HUES64 (cell line): ENCODE measurements around the gene NDUFS5.
"Not testable (repeated sequence)": the region's sequence is repeated elsewhere in the genome, so short reads cannot be mapped to it uniquely, and the experiment has no call there.

Experiments used
- H3K27ac ChIP-seq: 2 replicates; pipeline ENCODE4 v1.7.0; 2013; ENCODE audit warnings: low read depth, low read length, inconsistent platforms
- H3K27me3 ChIP-seq: 2 replicates; pipeline ENCODE4 v1.6.1; 2013; ENCODE audit warnings: mild to moderate bottlenecking, low read length; ENCODE audit not compliant: insufficient read depth
- H3K36me3 ChIP-seq: 2 replicates; pipeline ENCODE4 v1.6.1; 2013; ENCODE audit warnings: mild to moderate bottlenecking, low read length; ENCODE audit not compliant: insufficient read depth
- H3K4me1 ChIP-seq: 2 replicates; pipeline ENCODE4 v1.6.1; 2013; ENCODE audit warnings: mild to moderate bottlenecking, low read length, moderate library complexity; ENCODE audit not compliant: insufficient read depth
- H3K4me3 ChIP-seq: 2 replicates; pipeline ENCODE4 v1.5.1; 2013; ENCODE audit warnings: mild to moderate bottlenecking, low read length, moderate library complexity
- H3K9ac ChIP-seq: 2 replicates; pipeline ENCODE4 v1.6.1; 2013; ENCODE audit warnings: mild to moderate bottlenecking, low read depth, low read length
- H3K9me3 ChIP-seq: 2 replicates; pipeline ENCODE4 v1.6.1; 2013; ENCODE audit warnings: low read depth, low read length; ENCODE audit not compliant: insufficient read depth
- WGBS: fragments of 150-250, 120-280 bp; methylation state at CpG from one replicate; pipeline ENCODE4 v1.1.7; 2013; ENCODE audit warnings: missing lambda C conversion rate; 5-methylcytosine and 5-hydroxymethylcytosine counted together

The NDUFS5 gene

DNA sequence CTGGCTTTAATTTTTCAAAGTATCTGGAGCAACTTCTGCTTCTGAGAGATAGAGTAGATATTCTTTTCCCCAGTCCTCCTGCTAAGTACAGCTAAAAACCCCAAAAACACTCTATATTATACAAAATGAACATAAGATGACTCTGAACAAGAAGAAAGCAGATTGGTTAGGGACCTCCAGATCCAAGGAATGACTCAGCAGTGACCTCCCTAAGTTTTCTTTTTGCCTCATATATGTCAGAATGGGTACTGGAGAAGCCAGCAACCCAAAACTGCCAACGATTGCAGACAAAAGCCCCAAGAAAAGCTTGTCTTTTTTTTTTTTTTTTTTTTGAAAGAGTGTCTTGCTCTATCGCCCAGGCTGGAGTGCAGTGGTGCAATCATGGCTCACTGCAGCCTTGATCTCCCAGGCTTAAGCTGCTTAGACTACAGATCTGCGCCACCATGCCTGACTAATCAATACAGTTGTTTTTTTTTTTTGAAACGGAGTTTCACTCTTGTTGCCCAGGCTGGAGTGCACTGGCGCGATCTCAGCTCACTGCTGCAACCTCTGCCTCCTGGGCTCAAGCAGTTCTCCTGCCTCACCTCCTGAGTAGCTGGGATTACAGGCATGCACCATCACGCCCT, 22.7 kb downstream of the NDUFS5 start:
- 94% methylated on average over 7 of the region's 7 CpGs for WGBS
- Histone ChIP-seq H3K27ac (no peak overlapping the region), H3K4me3 (no peak overlapping the region), H3K9ac (no peak overlapping the region), H3K9me3 (no peaks in the 10 kb centered on the region), H3K36me3 (peaks cover 5% of the 10 kb centered on the region; the same call in 1 of the 2 replicates), H3K4me1 (peaks cover 18% of the 10 kb centered on the region), H3K27me3 (no peaks in the 10 kb centered on the region)

DNA sequence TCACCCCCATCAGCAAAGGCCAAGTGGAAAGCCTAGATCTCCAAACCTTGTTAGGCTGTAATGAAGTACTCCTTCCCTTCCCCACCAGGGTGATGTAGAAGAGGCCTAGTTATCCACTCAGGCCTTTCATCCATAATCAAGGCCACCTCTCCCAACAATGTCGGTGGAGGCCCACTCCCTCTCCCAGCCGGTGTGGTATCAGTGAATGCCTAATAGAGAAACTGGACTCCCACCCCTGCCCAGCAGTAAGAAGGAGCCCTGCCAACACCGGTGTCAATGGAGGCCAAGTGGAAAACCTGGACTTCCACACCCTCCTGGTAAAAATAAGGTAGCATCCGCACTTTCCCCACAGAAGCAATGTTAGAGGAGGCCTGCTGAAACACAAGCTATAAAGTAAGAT, 23.9 kb downstream of the NDUFS5 start:
- no peaks in the 10 kb centered on the region for H3K9me3 ChIP-seq
- 97% methylated on average over 4 of the region's 4 CpGs for WGBS
- no peak overlapping the region for H3K4me3 ChIP-seq
- no peak overlapping the region for H3K9ac ChIP-seq
- no peaks in the 10 kb centered on the region for H3K27me3 ChIP-seq
- H3K27ac ChIP-seq, result no peak overlapping the region
- peaks cover 18% of the 10 kb centered on the region for H3K4me1 ChIP-seq
- peaks cover 5% of the 10 kb centered on the region; the same call in 1 of the 2 replicates for H3K36me3 ChIP-seq

DNA sequence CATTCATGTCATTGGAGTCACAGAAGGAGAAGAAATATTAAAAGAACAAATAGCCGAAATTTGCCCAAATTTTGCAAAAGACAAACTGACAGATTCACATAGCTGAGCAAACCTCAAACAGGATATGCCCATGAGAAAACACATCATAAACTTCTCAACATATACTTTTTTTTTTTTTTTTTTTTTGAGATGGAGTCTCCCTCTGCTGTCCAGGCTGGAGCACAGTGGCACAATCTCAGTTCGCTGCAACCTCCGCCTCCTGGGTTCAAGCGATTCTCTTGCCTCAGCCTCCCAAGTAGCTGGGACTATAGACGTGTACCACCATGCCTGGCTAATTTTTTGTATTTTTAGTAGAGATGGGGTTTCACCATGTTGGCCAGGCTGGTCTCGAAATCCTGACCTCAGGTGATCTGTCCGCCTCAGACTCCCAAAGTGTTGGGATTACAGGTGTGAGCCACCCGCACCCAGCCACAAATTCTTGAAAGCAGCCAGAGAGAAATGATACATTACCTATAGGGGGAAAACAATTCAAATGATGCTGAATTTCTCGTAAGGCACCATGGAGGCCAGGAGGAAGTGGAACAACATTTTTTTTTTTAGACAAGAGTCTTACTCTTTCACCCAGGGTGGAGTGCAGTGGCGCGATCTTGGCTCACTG, 25.2 kb downstream of the NDUFS5 start:
- H3K9me3 ChIP-seq, H3K4me3 ChIP-seq, H3K36me3 ChIP-seq, H3K9ac ChIP-seq, H3K27me3 ChIP-seq: not testable (repeated sequence)
- H3K4me1 ChIP-seq, result peaks cover 18% of the 10 kb centered on the region
- WGBS, result 87% methylated on average over 11 of the region's 11 CpGs
- peak overlapping the region; percentile 62; the same call in 1 of the 2 replicates for H3K27ac ChIP-seq

DNA sequence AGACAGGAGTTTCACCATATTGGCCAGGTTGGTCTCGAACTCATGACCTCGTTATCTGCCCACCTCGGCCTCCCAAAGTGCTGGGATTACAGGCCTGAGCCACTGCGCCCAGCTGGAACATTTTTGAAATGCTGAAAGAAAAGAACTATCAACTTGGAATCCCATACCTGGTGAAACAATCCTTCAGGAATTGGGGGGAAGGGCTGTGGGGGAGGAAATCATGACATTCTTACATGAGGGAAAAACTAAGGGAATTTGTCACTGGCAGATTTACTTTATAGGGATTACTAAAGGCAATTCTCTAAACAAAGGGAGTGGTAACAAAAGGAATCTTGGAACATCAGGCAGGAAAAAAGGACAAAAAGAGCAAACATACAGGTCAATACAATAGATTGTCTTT, 25.8 kb downstream of the NDUFS5 start:
- Histone ChIP-seq H3K4me3 (no peak overlapping the region), H3K9ac (no peak overlapping the region)
- WGBS, result 91% methylated on average over 4 of the region's 4 CpGs

DNA sequence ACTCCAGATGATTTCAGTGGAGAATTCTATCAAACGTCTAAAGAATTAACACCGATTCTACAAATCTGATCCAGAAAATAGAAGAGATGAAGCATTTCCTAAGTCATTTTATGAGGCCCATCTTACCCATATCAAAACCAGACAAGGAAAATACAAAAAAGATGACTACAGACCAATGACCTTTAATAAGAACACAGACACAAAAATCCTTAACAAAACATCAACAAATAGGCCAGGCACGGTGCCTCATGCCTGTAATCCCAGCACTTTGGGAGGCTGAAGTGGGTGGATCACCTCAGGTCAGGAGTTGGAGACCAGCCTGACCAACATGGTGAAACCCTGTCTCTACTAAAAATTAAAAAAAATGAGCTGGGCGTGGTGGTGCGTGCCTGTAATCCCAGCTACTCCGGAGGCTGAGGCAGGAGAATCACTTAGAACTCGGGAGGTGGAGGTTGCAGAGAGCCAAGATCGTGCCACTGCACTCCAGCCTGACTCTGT, 29.1 kb downstream of the NDUFS5 start:
- not testable (repeated sequence) for H3K9me3 ChIP-seq, H3K9ac ChIP-seq
- WGBS, result 93% methylated on average over 8 of the region's 8 CpGs

More for the DNA sequence above, 25.8 kb downstream of the NDUFS5 start:
- H3K9me3 ChIP-seq, result no peaks in the 10 kb centered on the region
- peaks cover 16% of the 10 kb centered on the region for H3K4me1 ChIP-seq
- H3K27ac ChIP-seq, result peak overlapping the region; percentile 62; the same call in 1 of the 2 replicates
- H3K27me3 ChIP-seq, result no peaks in the 10 kb centered on the region
- peaks cover 5% of the 10 kb centered on the region; the same call in 1 of the 2 replicates for H3K36me3 ChIP-seq

DNA sequence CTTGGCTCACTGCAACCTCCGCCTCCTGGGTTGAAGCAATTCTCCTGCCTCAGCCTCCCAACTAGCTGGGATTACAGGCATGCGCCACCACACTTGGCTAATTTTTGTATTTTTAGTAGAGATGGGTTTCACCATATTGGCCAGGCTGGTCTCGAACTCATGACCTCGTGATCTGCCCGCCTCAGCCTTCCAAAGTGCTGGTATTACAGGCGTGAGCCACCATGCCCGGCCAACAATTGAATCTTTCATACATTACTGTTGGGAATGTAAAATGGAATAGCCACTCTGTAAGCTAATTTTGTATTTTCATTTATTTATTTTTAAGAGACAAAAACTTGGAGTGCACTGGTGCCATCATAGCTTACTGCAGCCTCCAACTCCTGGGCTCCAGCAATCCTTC, 35.4 kb downstream of the NDUFS5 start:
- not testable (repeated sequence) for H3K9me3 ChIP-seq, H3K27me3 ChIP-seq, H3K4me3 ChIP-seq, H3K4me1 ChIP-seq, H3K27ac ChIP-seq, H3K36me3 ChIP-seq, H3K9ac ChIP-seq
- 98% methylated on average over 7 of the region's 7 CpGs for WGBS

More for the DNA sequence above, 29.1 kb downstream of the NDUFS5 start:
- H3K4me3 ChIP-seq, H3K27me3 ChIP-seq, H3K36me3 ChIP-seq, H3K4me1 ChIP-seq, H3K27ac ChIP-seq: not testable (repeated sequence)

DNA sequence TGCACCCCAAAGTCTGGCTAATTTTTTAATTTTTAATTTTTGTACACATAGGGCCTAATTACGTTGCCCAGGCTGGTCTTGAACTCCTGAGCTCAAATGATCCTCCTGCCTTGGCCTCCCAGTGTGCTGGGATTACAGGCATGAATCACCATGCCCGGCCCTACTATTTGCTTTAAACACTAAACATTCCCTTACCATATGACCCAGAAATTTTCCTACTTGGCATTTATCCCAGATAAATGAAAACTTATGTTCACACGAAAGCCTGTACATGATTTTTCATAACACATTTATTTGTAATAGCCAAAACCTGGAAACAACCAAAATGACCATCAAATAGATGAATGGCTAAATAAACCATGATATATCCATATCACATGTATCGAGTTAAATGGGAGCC, 35.8 kb downstream of the NDUFS5 start:
- no peak overlapping the region for H3K9ac ChIP-seq
- no peaks in the 10 kb centered on the region for H3K36me3 ChIP-seq
- WGBS, result 92% methylated on average over 4 of the region's 4 CpGs
- H3K27ac ChIP-seq, result no peak overlapping the region
- H3K4me1 ChIP-seq, result no peaks in the 10 kb centered on the region
- no peak overlapping the region for H3K4me3 ChIP-seq
- H3K9me3 ChIP-seq, result no peaks in the 10 kb centered on the region
- no peaks in the 10 kb centered on the region for H3K27me3 ChIP-seq

DNA sequence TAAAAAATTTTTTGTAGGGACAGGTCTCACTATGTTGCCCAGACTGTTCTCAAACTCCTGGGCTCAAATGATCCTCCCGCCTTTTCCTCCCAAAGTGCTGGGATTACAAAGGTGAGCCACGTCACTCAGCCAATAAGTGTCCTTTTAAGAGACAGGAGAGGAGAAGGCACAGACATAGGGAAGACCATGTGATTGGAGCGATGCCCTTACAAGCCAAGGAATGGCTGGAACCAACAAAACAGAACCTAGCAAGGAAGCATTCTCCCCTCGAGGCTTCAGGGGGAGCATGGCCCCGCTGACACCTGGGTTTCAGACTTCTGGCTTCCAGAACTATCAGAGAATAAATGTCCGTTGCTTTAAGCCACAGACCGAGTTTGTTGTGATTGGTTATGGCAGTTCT, 37.0 kb downstream of the NDUFS5 start:
- no peaks in the 10 kb centered on the region for H3K9me3 ChIP-seq
- H3K36me3 ChIP-seq, result no peaks in the 10 kb centered on the region
- H3K27ac ChIP-seq, result no peak overlapping the region
- H3K27me3 ChIP-seq, result no peaks in the 10 kb centered on the region
- WGBS, result 84% methylated on average over 7 of the region's 7 CpGs
- H3K4me1 ChIP-seq, result no peaks in the 10 kb centered on the region
- H3K4me3 ChIP-seq, result no peak overlapping the region
- no peak overlapping the region for H3K9ac ChIP-seq

DNA sequence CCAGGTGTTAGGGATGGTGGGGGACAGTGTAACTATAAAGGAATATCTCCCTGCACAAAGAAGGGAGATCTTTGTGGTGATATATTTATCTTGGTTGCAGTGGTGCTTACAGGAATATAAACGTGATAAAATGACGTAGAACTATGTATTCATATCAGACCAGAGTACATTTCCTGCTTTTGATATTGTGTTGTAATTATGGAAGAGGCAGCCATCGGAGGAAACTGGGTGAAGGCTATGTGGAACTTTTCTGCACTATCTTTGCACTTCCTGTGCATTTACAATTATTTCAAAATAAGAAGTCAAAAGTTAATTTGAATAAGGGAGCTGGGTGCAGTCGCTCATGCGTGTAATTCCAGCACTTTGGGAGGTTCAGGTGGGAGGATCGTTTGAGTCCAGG, 37.6 kb downstream of the NDUFS5 start:
- no peak overlapping the region for H3K4me3 ChIP-seq
- no peaks in the 10 kb centered on the region for H3K27me3 ChIP-seq
- no peak overlapping the region for H3K27ac ChIP-seq
- WGBS, result 98% methylated on average over 6 of the region's 6 CpGs
- no peaks in the 10 kb centered on the region for H3K4me1 ChIP-seq
- H3K36me3 ChIP-seq, result no peaks in the 10 kb centered on the region
- H3K9me3 ChIP-seq, result no peaks in the 10 kb centered on the region
- H3K9ac ChIP-seq, result no peak overlapping the region

DNA sequence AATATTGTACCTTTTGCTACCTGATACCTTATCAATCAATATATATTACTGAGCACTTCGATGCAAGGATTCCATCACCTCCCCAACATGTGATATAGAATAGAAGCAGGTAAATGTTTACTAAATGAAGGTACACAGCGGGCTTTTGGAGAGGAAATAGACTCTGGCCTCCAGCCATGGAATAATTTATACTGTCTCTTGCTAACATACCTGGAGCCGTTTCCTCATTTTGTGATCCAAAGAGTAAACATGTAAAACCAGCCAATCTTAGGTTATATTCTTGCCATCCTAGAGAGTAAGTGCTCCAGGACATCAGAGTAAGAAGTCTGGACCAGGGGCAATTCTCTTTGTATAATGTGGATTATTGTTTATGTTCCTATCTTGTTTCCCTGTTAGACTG, 39.4 kb downstream of the NDUFS5 start:
- Histone ChIP-seq H3K36me3 (no peaks in the 10 kb centered on the region), H3K27me3 (no peaks in the 10 kb centered on the region), H3K4me1 (no peaks in the 10 kb centered on the region), H3K4me3 (no peak overlapping the region), H3K27ac (no peak overlapping the region), H3K9me3 (no peaks in the 10 kb centered on the region), H3K9ac (no peak overlapping the region)
- WGBS, result 98% methylated on average over 2 of the region's 3 CpGs

DNA sequence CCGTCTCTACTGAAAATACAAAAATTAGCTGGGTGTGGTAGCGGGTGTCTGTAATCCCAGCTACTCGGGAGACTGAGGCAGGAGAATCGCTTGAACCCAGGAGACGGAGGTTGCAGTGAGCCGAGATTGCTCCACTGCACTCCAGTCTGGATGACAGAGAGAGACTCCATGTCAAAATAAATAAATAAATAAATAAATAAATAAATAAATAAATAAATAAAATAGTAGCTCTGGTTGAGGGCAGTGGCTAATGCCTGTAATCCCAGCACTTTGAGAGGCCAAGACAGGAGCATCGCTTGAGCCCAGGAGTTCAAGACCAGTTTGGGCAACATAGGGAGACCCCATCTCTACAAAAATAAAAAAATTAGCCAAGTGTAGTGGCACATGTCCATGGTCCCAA, 42.1 kb downstream of the NDUFS5 start:
- not testable (repeated sequence) for H3K9ac ChIP-seq, H3K27me3 ChIP-seq, H3K4me1 ChIP-seq, H3K4me3 ChIP-seq, H3K36me3 ChIP-seq, H3K9me3 ChIP-seq, H3K27ac ChIP-seq
- WGBS, result 97% methylated on average over 7 of the region's 7 CpGs
